ENCODE data around the gene DMC1.

Gene DMC1

DNA sequence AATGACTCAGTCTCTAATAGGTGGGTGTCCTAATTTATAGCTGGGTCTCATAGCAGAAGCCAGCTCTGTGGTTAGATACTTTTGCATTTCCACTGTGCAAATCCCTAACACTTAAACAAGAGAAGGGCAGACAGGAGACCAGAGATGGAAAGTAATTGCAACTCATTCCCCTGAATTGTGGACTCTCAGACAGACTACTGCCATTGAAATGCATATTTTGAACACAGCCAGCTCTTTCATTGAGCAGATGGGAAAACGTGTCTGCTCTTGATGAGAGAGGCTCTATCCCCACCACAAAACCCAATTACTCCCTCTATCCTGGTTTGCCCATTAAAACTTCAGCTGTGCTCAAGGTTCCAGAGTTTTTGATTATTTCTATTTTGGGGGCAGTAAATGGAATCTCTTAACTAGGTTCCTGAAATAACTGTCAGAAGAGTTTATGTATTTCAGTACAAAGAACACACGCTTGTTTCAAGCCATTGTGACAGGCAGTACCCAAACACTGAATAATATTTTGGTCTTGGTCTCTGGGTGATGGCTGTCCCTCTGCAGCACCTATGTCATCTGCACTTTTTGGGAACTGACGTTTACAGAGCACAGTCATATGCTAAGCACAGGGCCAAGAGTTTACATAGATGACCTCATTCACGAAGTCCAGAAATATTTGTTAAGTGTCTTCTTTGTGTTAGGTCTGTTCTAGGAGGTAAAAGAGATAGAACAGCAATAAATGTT lies 44.5 kb upstream of the DMC1 start:
- no peaks in the 10 kb centered on the region for H3K36me3 ChIP-seq (replicated peaks; ENCODE audit: low read depth, low read length)

DNA sequence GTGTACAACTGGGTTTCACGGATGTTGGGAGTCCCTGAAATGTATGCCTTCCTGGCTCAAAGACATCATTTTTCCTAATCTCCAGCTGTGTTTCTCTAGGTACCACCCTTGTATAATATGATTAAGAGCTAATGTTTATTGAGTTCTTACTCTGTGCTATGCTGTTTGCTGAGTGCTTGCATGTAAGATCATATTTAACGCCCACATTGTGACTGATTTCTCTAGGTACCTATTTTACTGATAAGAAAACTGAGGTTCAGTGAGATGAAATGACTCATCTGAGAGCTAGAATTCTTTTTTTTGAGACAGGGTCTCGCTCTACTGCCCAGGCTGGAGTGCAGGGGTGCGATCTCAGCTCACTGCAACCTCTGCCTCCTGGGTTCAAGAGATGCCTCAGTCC lies 43.6 kb upstream of the DMC1 start:
- H4K20me1 ChIP-seq (ENCODE audit: insufficient read depth, low read length): no peaks in the 10 kb centered on the region
- peaks cover 4% of the 10 kb centered on the region; the same call in 1 of the 2 replicates for H3K4me1 ChIP-seq (ENCODE audit: low read length)
- no peak overlapping the region for H3K4me2 ChIP-seq (ENCODE audit: low read length)
- no peaks in the 10 kb centered on the region for H3K9me3 ChIP-seq (ENCODE audit: insufficient read depth, low read length)
- H3K27me3 ChIP-seq (ENCODE audit: low read depth, low read length): no peaks in the 10 kb centered on the region
- H3K79me2 ChIP-seq (ENCODE audit: low read length): no peaks in the 10 kb centered on the region
- H3K27ac ChIP-seq (ENCODE audit: low read length): no peak overlapping the region
- H2AFZ ChIP-seq (ENCODE audit: low read depth, low read length): no peak overlapping the region
- no peaks in the 10 kb centered on the region for H3K36me3 ChIP-seq (replicated peaks; ENCODE audit: low read depth, low read length)
- no peak overlapping the region for H3K9ac ChIP-seq (ENCODE audit: low read length)
- no peak for TF ChIP-seq EZH2phosphoT487 (IDR thresholded peaks at IDR 0.05; ENCODE audit: low read depth)
- TF ChIP-seq, protein P1, sequence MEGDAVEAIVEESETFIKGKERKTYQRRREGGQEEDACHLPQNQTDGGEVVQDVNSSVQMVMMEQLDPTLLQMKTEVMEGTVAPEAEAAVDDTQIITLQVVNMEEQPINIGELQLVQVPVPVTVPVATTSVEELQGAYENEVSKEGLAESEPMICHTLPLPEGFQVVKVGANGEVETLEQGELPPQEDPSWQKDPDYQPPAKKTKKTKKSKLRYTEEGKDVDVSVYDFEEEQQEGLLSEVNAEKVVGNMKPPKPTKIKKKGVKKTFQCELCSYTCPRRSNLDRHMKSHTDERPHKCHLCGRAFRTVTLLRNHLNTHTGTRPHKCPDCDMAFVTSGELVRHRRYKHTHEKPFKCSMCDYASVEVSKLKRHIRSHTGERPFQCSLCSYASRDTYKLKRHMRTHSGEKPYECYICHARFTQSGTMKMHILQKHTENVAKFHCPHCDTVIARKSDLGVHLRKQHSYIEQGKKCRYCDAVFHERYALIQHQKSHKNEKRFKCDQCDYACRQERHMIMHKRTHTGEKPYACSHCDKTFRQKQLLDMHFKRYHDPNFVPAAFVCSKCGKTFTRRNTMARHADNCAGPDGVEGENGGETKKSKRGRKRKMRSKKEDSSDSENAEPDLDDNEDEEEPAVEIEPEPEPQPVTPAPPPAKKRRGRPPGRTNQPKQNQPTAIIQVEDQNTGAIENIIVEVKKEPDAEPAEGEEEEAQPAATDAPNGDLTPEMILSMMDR (IDR thresholded peaks at IDR 0.05; ENCODE audit: low read depth, low read length): no peak
- no peak overlapping the region for H3K4me3 ChIP-seq (ENCODE audit: low read length)

More for the DNA sequence above, 44.5 kb upstream of the DMC1 start:
- H2AFZ ChIP-seq (ENCODE audit: low read depth, low read length): no peak overlapping the region
- no peak overlapping the region for H3K9ac ChIP-seq (ENCODE audit: low read length)
- no peak overlapping the region for H3K4me3 ChIP-seq (ENCODE audit: low read length)
- H3K4me1 ChIP-seq (ENCODE audit: low read length): peaks cover 4% of the 10 kb centered on the region; the same call in 1 of the 2 replicates
- no peak overlapping the region for H3K27ac ChIP-seq (ENCODE audit: low read length)
- H3K79me2 ChIP-seq (ENCODE audit: low read length): no peaks in the 10 kb centered on the region
- no peaks in the 10 kb centered on the region for H3K27me3 ChIP-seq (ENCODE audit: low read depth, low read length)
- H4K20me1 ChIP-seq (ENCODE audit: insufficient read depth, low read length): no peaks in the 10 kb centered on the region
- H3K9me3 ChIP-seq (ENCODE audit: insufficient read depth, low read length): no peaks in the 10 kb centered on the region
- no peak overlapping the region for H3K4me2 ChIP-seq (ENCODE audit: low read length)
- TF ChIP-seq, protein P1 (IDR thresholded peaks at IDR 0.05; ENCODE audit: low read depth, low read length): no peak
- no peak for TF ChIP-seq EZH2phosphoT487 (IDR thresholded peaks at IDR 0.05; ENCODE audit: low read depth)

DNA sequence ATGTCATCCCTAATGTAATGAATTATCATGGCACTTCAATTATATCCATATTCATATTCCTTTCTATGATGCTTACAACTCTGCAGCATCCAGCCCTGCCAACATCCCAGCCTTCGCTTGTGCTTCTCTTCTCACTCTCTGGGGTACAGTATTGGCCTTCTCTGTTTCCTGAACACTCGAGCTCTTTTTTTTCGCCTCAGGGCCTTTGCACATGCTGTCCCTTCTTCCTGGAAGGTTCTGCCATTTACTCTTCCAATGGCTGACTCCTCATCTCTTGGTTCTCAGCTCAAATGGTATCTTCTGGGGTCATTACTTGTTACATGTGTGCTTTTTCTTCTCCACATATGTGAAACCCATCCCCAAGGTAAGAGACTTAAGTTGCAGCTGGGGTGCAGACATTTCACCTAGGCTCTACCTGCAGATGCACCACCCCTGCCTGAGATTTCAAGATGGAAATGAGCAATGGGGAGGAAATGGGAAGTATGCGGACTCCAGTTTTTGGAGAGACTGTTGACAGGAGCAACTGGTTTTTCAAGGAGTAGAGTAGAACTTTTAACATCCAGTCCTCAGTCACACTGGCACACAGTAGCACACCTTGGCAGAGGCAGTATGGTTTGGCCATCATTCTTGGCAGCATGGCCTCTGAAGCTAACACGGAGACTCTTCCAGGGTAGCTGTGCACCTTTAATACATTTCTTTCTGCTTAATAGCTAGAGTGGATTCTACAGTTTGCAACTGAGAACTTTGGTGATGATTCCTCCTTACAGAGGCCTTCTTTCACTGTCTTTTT lies 42.4 kb upstream of the DMC1 start:
- H3K4me1 ChIP-seq (ENCODE audit: low read length): peaks cover 4% of the 10 kb centered on the region; the same call in 1 of the 2 replicates
- H3K9me3 ChIP-seq (ENCODE audit: insufficient read depth, low read length): no peaks in the 10 kb centered on the region
- no peaks in the 10 kb centered on the region for H3K27me3 ChIP-seq (ENCODE audit: low read depth, low read length)
- TF ChIP-seq, protein P1 (IDR thresholded peaks at IDR 0.05; ENCODE audit: low read depth, low read length): no peak
- TF ChIP-seq EZH2phosphoT487 (IDR thresholded peaks at IDR 0.05; ENCODE audit: low read depth): no peak
- no peak overlapping the region for H3K27ac ChIP-seq (ENCODE audit: low read length)
- no peaks in the 10 kb centered on the region for H3K79me2 ChIP-seq (ENCODE audit: low read length)
- H3K4me2 ChIP-seq (ENCODE audit: low read length): no peak overlapping the region
- no peak overlapping the region for H3K4me3 ChIP-seq (ENCODE audit: low read length)
- H3K9ac ChIP-seq (ENCODE audit: low read length): no peak overlapping the region
- no peak overlapping the region for H2AFZ ChIP-seq (ENCODE audit: low read depth, low read length)
- no peaks in the 10 kb centered on the region for H3K36me3 ChIP-seq (replicated peaks; ENCODE audit: low read depth, low read length)
- H4K20me1 ChIP-seq (ENCODE audit: insufficient read depth, low read length): no peaks in the 10 kb centered on the region

DNA sequence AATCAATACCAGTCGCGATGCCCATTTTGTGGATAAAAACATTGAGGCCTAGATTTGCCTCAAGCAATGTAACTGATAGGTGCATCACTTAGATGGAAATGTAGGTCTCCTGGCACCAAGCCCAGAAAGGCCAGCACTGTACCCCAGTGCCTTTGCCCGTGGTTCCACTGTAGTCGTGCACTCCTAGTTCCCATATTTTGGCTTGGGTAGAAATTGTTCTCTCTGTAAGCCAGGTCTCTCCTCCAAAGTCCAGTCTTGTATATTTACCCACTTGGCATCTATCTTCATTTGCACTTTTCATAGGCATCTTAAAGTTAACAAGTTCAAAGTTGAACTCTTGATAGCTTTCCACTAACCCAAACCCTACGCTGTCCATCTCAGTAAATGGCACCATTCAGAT lies 41.6 kb upstream of the DMC1 start:
- Histone ChIP-seq H3K36me3 (replicated peaks; ENCODE audit: low read depth, low read length) (no peaks in the 10 kb centered on the region), H2AFZ (ENCODE audit: low read depth, low read length) (no peak overlapping the region), H4K20me1 (ENCODE audit: insufficient read depth, low read length) (no peaks in the 10 kb centered on the region), H3K27ac (ENCODE audit: low read length) (no peak overlapping the region), H3K4me2 (ENCODE audit: low read length) (no peak overlapping the region), H3K9ac (ENCODE audit: low read length) (no peak overlapping the region), H3K4me3 (ENCODE audit: low read length) (no peak overlapping the region), H3K79me2 (ENCODE audit: low read length) (no peaks in the 10 kb centered on the region), H3K4me1 (ENCODE audit: low read length) (peaks cover 4% of the 10 kb centered on the region; the same call in 1 of the 2 replicates), H3K27me3 (ENCODE audit: low read depth, low read length) (no peaks in the 10 kb centered on the region), H3K9me3 (ENCODE audit: insufficient read depth, low read length) (no peaks in the 10 kb centered on the region)
- no peak for TF ChIP-seq EZH2phosphoT487 (IDR thresholded peaks at IDR 0.05; ENCODE audit: low read depth)
